Activated naive CD8-positive, alpha-beta T cell (primary cell): ENCODE results near the gene SLC27A5.

ENCODE experiments used
- H3K27ac Mint-ChIP-seq: one replicate; pipeline ENCODE4 v1.8.0; 2021; ENCODE audit warnings: mixed read lengths
- H3K27me3 Mint-ChIP-seq: one replicate; pipeline ENCODE4 v1.8.0; 2021; ENCODE audit warnings: mixed read lengths
- H3K36me3 Mint-ChIP-seq: one replicate; pipeline ENCODE4 v1.8.0; 2021; ENCODE audit warnings: mixed read lengths
- H3K4me1 Mint-ChIP-seq: one replicate; pipeline ENCODE4 v1.8.0; 2021; ENCODE audit warnings: low read depth, mixed read lengths
- H3K4me3 Mint-ChIP-seq: one replicate; pipeline ENCODE4 v1.8.0; 2021; ENCODE audit warnings: mild to moderate bottlenecking, mixed read lengths
- H3K9me3 Mint-ChIP-seq: one replicate; pipeline ENCODE4 v1.8.0; 2021; ENCODE audit warnings: low read depth, mixed read lengths

The SLC27A5 gene, protein sequence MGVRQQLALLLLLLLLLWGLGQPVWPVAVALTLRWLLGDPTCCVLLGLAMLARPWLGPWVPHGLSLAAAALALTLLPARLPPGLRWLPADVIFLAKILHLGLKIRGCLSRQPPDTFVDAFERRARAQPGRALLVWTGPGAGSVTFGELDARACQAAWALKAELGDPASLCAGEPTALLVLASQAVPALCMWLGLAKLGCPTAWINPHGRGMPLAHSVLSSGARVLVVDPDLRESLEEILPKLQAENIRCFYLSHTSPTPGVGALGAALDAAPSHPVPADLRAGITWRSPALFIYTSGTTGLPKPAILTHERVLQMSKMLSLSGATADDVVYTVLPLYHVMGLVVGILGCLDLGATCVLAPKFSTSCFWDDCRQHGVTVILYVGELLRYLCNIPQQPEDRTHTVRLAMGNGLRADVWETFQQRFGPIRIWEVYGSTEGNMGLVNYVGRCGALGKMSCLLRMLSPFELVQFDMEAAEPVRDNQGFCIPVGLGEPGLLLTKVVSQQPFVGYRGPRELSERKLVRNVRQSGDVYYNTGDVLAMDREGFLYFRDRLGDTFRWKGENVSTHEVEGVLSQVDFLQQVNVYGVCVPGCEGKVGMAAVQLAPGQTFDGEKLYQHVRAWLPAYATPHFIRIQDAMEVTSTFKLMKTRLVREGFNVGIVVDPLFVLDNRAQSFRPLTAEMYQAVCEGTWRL

DNA sequence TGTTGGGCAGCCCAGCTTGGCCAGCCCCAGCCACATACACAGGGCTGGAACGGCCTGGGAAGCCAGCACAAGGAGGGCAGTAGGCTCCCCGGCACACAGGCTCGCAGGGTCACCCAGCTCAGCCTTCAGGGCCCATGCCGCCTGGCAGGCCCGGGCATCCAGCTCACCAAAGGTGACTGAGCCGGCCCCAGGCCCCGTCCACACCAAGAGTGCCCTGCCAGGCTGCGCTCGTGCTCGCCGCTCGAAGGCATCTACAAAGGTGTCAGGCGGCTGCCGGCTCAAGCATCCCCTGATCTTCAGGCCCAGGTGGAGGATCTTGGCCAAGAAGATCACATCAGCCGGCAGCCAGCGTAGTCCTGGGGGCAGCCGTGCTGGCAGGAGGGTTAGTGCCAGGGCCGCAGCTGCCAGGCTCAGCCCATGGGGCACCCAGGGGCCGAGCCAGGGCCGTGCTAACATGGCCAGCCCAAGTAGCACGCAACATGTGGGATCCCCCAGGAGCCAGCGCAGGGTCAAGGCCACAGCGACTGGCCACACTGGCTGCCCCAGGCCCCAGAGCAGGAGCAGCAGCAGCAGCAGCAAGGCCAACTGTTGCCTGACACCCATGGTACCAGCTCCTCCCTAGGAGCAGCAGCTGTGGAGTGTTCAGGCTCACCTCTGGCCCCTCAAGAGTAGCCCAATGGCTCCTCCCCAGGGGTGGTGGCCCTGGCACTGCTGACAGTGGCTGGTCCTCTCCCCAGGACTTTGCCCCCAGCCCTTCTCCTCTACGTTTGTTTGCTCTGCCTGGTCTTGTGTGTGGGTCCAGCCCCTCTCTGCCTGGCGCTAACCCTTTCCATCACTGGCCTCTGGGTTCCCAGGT is at the start of gene SLC27A5:
SLC27A5 (minus strand) TSS at position 640 of the 856 bp plus-strand sequence; CDS start at position 603, 37 bp downstream.
- Mint-ChIP-seq H3K4me3 (no peak within 1 kb of the TSS), H3K27ac (no peak within 1 kb of the TSS), H3K27me3 (no peaks in the 10 kb centered on the region), H3K9me3 (no peaks in the 10 kb centered on the region), H3K4me1 (peaks cover 21% of the 10 kb centered on the region), H3K36me3 (peaks cover 7% of the 10 kb centered on the region)

DNA sequence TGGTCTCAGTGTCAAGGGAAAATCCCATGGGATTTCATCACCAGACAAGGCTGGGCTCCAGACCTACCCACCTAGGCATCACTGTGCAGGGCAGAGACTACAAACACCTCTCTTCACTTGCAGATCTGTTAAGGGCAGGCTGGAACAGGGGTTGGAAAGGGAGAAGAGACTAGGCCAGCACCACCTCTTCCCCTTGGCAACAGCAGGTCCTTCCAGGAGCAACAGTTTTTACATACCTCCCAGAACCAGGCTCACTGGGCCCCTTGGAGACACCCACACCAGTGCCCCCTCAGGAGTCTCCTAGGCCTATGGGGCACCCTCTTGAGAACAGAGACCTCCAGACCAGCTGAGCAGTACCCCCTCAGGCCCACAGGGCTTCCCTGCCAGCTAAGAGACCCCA is 49.1 kb upstream of the SLC27A5 start:
- Mint-ChIP-seq H3K27me3 (no peaks in the 10 kb centered on the region), H3K4me1 (peaks cover 53% of the 10 kb centered on the region), H3K4me3 (peak overlapping the region; percentile 98), H3K9me3 (no peaks in the 10 kb centered on the region), H3K27ac (no peak overlapping the region), H3K36me3 (peaks cover 4% of the 10 kb centered on the region)

DNA sequence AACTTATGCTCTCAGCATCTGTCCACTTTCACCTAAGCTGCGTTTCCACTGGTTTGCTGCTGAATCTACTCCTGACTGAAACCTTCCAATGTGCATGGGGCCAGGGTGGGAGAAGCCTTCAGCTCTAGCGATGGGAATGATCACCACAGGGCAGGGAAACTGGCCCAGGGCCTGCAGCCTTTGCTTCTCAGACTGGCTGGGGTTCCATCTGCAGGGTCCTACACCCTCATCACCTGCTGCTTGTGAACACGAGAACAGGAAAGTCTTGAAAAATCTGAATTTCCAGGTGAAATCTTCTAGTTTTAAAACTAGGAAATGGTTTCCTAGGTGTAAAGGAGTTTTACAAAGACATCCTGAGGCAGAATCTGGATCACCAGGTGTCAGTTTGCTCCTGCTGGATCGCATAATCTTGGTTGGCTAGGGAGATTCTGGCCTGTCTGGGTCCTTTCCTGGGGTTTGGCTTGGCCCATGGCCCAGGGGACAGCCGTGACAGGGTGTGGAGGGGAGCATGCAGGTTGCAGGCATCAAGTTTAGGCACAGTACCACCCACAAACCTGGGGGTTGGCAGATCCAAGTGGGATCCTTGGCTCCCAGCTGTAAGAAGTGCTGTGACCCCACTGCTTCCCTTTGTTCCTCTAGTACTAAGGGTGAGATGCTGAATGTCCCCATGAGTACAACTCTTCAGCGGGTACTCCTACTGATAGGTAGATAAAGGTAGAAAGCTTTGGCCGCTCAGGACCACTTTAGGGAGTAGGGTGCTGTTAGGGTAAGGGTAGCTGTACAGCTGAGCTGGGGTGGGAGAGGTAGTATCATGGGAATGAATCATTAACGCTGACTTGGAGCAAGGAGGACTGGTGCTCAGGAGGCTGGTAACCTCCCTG is 48.5 kb upstream of the SLC27A5 start:
- Mint-ChIP-seq H3K36me3 (peaks cover 6% of the 10 kb centered on the region), H3K9me3 (no peaks in the 10 kb centered on the region), H3K27me3 (no peaks in the 10 kb centered on the region), H3K27ac (peak overlapping the region; percentile 99), H3K4me3 (peak overlapping the region; percentile 98), H3K4me1 (peaks cover 56% of the 10 kb centered on the region)

DNA sequence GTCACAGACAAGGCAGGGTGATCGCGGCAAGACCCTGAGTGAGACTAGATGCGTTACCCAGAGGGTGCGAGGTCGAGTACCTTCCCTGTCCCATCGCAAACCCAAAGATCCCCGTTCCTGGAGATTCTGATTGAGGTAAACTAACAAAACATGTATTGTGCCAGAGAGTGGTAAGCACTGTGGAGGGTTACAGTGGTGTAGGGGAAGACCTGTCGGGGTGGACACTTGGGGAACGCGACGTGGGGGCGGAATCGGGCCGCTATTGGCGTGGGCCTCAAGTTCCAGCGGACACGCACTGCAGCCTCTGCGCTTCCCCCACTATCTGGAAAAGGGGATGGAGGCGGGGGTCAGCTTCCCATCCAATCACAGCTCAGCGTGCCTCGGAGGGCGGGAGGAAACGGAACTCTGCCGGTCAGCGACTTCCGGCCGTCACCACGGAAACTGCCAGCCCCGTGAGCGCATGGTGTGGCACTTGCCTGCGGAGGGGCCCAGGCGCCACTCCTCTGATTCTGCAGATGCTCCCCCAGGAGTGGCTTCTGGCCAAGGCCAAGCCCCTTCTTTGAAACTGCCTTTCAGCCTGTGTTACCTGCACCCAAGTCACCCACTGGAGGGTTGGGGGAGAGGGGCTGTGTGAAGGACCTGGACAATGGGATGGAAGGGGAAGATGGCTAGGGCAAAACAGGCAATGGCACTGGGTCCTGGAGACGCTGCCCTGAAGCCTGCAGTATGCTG is 47.6 kb upstream of the SLC27A5 start:
- H3K27me3 Mint-ChIP-seq = no peaks in the 10 kb centered on the region
- H3K9me3 Mint-ChIP-seq = no peaks in the 10 kb centered on the region
- H3K4me1 Mint-ChIP-seq = peaks cover 61% of the 10 kb centered on the region
- peak overlapping the region; percentile 98 for H3K4me3 Mint-ChIP-seq
- H3K27ac Mint-ChIP-seq = peak overlapping the region; percentile 99
- peaks cover 6% of the 10 kb centered on the region for H3K36me3 Mint-ChIP-seq

DNA sequence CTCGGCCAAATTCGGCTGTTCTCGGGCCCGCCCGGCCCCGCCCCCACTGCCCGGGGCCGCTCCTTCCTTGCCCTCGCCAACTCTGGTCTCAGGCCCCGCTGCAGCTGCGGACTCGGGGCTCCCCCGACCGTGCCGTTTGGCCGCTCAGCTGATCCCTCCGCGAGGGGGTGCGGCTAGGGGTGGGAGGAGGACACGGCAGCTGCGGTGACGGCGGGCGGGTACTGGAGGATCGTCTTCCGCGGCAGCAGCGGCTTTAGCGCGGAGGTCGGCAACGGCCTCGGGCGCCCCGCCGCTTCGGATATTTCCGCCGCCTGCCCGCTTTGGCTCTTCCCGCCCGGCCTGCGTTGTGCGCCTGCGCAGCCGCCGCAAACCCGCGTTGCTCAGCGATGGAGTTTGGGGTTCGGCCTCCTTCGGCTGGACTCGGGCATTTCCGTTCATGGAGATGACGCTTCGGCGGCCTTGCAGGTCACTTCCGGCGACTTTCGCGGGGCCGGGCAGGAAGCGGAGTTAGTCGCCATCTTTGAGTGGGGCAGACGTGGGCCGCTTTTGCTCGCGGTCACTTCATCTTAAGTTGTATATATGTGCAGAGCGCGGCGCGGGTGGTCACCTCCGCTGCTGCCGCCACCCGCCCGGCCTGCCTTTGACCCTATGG is 47.0 kb upstream of the SLC27A5 start:
- Mint-ChIP-seq H3K27me3 (no peaks in the 10 kb centered on the region), H3K4me1 (peaks cover 62% of the 10 kb centered on the region), H3K36me3 (peaks cover 6% of the 10 kb centered on the region), H3K27ac (peak overlapping the region; percentile 99), H3K4me3 (peak overlapping the region; percentile 98), H3K9me3 (no peaks in the 10 kb centered on the region)

DNA sequence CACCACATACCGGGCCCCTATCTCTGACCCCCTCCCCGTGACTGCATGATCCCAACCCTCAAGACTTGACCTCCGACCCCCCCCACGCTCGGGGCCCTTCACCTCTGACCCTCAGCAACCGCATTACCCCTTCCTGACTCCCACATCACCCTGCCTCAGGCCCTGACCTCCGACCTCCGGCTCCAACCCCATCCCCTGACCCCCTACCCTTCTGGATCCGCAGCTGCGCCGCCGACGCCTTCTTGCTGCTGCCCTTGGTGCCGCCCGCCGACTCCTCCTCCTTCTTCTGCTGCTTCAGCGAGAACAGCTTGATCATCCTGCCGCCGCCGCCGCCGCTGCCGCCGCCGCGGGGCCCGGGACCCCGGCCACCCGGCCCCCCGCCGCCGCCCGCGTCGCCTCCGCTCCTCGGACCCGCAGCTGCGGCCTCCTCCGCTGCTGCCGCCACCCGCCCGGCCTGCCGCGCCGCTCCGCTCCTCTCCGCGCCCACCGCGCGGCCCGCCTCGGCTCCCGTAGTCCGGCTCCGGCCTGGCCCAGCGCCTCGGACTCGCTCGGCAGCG is 46.4 kb upstream of the SLC27A5 start, which contains the start of gene UBE2M:
UBE2M (minus strand) TSS at position 546 of the 557 bp plus-strand sequence; CDS start at position 316, 230 bp downstream.
- Mint-ChIP-seq H3K4me3 (peak within 1 kb of the TSS; percentile 98), H3K9me3 (no peaks in the 10 kb centered on the region), H3K27me3 (no peaks in the 10 kb centered on the region), H3K27ac (peak within 1 kb of the TSS; percentile 99), H3K36me3 (peaks cover 8% of the 10 kb centered on the region), H3K4me1 (peaks cover 59% of the 10 kb centered on the region)

DNA sequence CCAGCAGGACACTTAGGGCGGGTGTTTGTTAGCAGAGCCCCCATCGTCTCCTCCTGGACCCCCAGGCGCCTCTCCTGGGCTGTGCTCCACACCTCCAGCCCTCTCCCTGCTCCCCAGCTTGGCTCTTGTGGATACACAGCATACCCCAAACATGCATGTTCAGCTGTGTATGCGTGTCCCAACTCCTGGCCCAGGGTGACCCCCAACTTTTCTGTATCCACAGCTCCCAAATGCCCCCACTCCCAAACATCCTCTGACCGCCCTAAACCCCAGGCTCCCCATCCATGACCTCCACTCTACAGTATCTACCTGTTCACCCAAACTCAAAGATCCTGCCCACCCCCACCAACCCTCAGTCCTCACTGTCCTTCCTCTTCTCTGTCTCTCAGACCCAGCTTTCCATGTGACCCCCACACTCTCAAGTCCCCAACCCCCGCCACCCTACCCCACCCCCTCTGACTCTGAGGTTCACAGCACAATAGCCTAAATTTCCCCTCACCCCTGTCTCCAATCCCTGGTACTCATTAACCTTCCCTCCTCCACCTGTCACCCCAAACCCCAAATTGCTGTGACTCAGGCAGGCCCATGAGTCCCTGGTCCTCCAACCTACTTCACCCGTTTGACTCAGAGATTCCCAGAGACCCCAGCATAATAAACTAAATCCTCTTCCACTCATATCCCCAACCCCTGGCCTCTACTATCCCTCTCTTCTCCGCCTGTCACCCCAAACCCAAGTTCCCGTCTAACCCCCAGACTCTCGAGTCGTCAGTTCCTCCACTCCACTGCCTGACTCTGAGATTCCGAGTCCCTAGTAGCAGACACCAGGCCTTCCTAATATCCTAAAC is 45.7 kb upstream of the SLC27A5 start:
- Mint-ChIP-seq H3K36me3 (peaks cover 13% of the 10 kb centered on the region), H3K27ac (peak overlapping the region; percentile 90), H3K4me3 (peak overlapping the region; percentile 93), H3K4me1 (peaks cover 62% of the 10 kb centered on the region), H3K9me3 (no peaks in the 10 kb centered on the region), H3K27me3 (no peaks in the 10 kb centered on the region)

DNA sequence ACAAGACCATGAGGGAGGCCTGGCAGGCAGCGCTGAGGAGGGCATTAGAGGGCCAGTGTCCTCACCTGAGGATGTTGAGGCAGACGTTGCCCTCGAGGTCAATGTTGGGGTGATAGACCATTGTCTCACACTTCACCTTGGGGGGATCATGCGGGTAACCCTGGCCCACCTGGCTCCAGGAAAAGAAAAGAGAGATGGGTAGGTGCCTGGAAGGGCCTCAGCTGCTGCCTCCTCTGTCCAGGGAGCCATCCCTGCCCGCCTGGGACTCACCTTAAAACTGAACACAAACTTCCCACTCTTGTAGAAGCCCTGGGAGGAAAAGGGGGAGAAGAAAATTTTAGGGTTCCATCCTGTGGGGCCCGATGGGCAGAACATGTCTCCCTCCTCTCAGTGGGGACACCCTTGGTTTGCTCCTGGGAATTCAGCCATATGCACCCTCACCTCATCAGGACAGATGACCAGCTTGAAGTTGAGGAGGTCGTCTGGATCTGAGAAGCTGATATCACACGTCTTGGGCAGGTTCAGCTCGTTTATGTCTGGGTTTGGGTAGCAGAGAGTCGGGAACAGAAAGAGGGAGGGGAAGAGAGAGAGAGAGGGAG is 44.9 kb upstream of the SLC27A5 start:
- H3K9me3 Mint-ChIP-seq = no peaks in the 10 kb centered on the region
- H3K4me1 Mint-ChIP-seq = peaks cover 63% of the 10 kb centered on the region
- H3K27me3 Mint-ChIP-seq = no peaks in the 10 kb centered on the region
- peak overlapping the region; percentile 85 for H3K27ac Mint-ChIP-seq
- H3K36me3 Mint-ChIP-seq = peaks cover 13% of the 10 kb centered on the region
- H3K4me3 Mint-ChIP-seq = peak overlapping the region; percentile 93

DNA sequence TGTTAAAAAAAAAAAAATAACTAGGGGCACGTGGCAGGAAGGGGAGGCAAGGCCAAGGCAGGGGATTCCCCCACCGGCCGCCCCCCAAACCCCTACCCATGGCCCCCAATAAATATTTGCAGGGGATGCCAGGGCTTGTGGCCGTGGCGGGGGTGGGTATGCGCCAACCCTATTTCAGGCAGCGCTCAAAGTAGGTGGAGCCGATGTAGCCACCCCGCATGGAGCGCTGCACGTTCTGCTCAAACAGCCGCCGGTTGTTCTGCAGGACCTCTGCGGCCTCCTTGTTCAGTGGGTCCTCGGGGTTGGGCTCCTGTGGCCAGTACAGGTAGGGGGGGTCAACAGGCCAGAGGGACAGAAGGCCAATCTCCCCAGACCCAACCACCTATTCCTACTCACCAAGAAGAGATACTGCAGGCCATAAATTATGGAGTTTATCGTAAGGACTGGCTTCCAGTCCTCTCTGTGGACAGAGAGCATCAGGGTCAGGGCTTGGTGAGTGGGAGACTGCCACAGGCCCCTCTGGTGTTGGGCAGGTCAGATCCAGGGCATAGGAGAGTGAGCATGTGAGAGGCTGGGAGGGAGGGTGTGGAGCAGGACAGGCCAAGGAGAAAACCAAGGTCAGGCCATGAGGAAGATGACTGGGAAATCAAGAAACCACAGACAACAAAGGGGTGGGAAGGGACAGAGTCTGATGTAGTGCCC is 44.3 kb upstream of the SLC27A5 start:
- Mint-ChIP-seq H3K4me1 (peaks cover 58% of the 10 kb centered on the region), H3K9me3 (no peaks in the 10 kb centered on the region), H3K27ac (peak overlapping the region; percentile 94), H3K27me3 (no peaks in the 10 kb centered on the region), H3K36me3 (peaks cover 13% of the 10 kb centered on the region), H3K4me3 (peak overlapping the region; percentile 93)

DNA sequence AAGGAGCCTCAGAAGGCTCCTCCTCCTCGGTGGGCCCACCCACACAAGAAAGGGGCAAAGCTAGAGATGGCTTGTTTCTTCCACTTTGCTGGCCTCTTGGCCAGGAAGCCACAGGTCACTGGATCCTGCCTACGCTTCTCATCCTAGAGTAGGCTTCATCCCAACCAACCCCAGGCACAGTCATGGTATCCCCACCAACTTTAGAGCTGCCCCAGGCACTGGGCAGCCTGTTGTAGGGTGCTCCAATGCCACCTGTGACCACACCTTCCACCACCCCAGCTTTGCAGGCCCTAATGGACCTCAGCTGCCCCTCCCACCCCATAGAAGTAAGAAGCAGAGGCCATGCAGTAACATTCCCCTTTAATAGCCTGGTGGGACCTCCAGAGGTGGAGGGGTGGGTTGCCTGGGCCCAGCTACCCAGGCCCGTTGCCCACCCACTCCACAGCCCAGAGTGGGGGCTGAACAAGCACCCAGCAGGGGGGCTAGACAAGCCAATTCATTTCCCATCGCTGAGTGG is 43.6 kb upstream of the SLC27A5 start:
- H3K27me3 Mint-ChIP-seq = no peaks in the 10 kb centered on the region
- H3K36me3 Mint-ChIP-seq = peaks cover 13% of the 10 kb centered on the region
- peak overlapping the region; percentile 94 for H3K27ac Mint-ChIP-seq
- peaks cover 54% of the 10 kb centered on the region for H3K4me1 Mint-ChIP-seq
- peak overlapping the region; percentile 93 for H3K4me3 Mint-ChIP-seq
- H3K9me3 Mint-ChIP-seq = no peaks in the 10 kb centered on the region
